Activated CD4-positive, alpha-beta T cell treated with anti-CD3 and anti-CD28 coated beads for 24 hours (primary cell): ENCODE measurements around the gene NFKBIE.

Experiments used
- DNase-seq, 2 donors: peaks; one replicate each; pipeline ENCODE4 v3.0.0-alpha.2; 2020; ENCODE audit warnings: low read depth in 2 of 2

Gene NFKBIE

DNA sequence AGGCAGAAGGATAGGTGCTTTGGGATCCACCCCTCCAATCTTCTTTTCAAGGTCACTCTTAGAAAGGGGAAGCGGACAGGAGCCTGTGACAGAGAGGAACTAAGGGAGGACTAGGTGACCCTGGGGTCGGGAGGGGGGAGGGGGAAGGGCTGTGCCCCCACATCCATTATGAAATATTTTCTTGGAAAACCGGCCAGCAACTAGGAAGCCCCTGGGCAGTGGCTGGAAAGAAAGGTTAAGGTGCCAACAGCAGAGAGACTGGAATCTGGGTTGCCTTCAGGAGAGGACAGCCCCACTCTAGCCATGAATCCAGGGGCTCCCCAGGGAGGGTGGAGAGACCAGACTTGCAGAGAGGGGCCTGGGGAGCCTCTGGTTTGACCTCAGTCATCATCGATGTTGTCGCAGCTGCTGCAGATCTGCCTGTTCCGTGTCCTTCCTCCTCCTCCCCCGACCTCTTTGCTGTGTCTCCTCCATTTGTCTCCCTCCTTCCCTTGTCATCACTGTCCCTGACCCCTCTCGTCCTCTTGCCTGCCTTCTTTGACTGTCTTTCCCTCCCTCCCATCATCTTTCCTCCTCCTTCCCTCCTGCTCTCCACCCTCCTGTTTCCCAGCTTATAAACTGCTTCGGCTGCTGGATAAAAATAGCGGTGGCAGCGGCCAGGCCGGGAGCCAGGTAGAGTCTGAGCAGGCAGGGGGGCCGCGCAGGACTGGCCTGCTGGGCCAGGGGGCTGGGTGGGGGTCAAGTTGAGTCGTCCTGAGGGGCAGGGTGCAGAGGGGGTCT, 38.8 kb downstream of the NFKBIE start:
- no peak for DNase-seq

- DNase-seq: no peak
Measured at GRCh38 chr6:44225579-44226325, 39.6 kb downstream of the NFKBIE start.

GRCh38 chr6:44224965-44225305, 40.4 kb downstream of the NFKBIE start:
- no peak for DNase-seq

DNA sequence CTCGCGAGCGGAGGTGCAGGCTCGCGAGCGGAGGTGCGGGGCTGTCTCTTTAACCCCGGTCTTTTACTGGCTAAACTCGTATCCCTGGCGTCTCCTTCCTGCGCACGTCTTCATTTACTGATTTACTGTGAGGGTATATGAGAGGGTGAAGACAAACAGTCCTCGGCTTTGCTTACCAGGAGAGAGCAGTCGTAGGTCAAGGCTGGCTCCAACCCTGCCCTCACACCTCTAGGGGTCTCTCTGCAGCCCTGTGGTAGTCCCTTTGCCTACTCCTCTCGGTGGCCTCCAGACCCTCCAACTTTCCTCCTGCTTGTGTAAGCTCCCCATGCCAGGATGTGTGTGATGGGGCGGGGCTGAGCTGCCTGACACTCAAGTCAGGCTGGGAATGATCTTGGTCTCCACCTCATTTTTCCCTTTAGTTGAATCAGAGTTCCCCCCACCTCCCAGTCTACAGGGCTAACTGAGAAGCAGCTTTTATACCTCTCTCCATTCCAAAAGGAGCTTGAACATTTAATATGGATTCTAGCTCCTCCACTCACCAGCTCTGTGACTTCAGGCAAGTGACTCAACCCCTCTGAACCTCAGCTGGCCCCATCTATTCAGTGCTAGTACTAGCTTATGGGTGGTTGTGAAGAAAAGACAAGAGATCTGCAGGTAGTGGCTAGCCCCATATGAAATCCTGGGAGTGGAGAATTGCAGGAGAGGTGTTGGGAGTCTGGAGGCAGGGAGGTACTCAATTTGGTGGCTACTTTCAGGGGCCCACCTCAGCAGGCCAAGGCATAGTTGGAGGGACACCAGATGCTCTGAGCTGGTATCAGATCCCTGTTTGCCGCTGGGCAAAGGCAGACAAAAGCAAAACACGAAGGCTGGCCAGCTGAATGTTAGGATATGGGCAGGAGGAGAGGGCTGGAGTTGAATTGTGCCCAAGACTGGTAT, 41.1 kb downstream of the NFKBIE start:
- no peak for DNase-seq

GRCh38 chr6:44223319-44224028, 41.9 kb downstream of the NFKBIE start, which contains the start of gene SLC29A1:
SLC29A1 (plus strand) TSS chr6:44223595; CDS start chr6:44227314, 3,719 bp downstream.
- DNase-seq: peak; percentile 77

GRCh38 chr6:44222486-44223318, 42.6 kb downstream of the NFKBIE start:
- DNase-seq: no peak

GRCh38 chr6:44221961-44222335, 43.4 kb downstream of the NFKBIE start:
- no peak for DNase-seq

DNA sequence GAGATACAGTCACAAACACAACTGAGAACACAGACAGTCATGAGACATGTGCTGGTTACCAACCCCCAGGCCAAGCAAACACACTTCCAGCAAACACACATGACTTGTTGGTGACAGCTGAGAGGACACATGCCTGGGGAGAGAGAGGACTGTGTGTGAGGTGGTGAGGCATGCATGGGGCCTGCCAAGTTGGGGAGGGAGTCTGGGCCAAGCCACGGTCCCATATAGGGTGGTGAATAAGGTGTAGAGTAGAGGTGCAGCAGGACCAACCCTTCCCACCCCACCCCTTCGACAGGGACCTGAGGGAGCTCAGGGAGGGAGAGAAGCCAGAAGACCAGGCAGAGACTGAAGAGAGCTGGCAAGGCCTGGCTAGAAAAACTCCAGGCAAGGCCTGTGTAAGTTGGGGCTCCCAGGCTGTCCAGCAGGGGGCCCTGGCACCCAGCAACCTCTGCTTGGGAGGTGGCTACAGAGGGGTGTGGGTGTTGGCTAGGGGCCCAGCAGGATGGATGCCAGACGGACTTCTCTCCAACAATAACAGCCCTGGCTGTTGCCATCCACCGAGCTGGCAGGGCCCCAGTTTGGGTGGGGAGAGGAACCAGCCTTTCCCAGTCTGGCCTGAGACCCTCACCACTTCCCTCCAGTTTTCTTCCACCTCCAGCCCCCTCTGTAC, 43.9 kb downstream of the NFKBIE start:
- DNase-seq: peak; percentile 52 to 68

GRCh38 chr6:44220913-44221290, 44.4 kb downstream of the NFKBIE start:
- DNase-seq: no peak

DNA sequence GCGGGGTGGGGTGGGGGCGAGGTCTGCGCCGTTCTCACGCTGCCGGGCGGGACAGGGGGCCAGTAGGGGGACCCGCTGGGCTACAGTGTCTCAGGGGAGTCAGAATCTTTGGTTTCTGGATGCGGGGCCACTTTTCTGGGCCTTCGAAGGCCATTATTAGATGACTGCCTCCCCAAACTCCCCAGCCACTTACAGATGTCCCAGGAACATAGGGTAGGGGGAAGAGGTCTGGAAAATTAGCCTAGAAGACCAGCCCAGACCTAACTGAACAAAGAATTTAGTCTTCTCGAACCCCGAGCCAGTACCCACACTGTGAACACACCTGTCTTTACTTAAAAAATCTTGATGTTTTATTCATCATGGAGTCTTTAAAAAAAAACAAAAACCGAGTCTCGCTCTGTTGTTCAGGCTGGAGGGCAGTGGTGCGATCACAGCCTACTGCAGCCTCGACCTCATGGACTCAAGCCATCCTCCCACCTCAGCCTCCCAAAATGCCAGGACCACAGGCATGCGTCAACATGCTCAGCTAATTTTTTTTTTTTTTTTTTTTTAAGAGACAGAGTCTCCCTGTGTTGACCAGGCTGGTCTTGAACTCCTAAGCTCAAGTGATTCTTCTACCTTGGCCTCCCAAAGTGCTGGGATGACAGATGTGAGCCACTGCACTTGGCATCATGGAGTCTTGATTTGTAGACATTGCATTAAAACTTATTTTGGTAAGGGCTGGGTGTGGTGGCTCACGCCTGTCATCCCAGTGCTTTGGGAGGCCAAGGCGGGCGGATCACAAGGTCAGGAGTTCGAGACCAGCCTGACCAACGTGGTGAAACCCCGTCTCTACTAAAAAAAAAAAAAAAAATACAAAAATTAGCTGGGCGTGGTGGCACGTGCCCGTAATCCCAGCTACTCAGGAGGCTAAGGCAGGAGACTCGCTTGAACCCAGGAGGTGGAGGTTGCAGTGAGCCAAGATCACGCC, 45.3 kb downstream of the NFKBIE start:
- no peak for DNase-seq

- no peak for DNase-seq
Measured at GRCh38 chr6:44219053-44219814, 46.1 kb downstream of the NFKBIE start.

DNA sequence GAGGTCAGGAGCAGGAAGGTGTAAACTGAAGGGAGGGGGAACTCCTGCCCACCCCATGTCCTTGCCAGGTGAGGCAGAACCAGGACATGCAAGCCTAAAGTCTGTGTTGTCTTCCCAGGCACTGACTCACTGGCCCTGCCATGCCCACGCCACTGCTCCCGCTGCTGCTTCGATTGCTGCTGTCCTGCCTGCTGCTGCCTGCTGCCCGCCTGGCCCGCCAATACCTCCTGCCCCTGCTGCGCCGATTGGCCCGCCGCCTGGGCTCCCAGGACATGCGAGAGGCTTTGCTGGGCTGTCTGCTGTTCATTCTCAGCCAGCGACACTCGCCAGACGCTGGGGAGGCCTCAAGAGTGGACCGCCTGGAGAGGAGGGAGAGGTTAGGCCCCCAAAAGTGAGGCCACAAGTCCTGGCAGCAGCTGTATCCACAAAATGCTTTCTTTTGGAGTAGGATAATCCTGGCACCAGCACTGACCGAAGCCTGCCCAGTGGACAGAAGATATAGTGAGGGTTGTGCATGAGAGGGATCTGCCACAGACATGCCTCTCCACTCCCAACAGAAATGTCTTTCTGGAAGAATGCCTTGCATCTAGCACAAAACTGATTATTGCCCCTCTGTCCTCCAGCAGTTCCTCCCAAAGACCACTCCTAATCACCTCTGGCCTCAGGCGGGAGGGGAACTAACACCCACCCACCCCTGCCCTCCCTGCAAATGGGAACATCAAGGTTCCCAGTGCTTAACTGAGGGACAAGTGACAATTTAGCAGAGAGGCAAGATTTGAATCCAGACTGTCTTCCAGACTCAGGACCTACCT, 47.8 kb downstream of the NFKBIE start:
- no peak for DNase-seq

DNA sequence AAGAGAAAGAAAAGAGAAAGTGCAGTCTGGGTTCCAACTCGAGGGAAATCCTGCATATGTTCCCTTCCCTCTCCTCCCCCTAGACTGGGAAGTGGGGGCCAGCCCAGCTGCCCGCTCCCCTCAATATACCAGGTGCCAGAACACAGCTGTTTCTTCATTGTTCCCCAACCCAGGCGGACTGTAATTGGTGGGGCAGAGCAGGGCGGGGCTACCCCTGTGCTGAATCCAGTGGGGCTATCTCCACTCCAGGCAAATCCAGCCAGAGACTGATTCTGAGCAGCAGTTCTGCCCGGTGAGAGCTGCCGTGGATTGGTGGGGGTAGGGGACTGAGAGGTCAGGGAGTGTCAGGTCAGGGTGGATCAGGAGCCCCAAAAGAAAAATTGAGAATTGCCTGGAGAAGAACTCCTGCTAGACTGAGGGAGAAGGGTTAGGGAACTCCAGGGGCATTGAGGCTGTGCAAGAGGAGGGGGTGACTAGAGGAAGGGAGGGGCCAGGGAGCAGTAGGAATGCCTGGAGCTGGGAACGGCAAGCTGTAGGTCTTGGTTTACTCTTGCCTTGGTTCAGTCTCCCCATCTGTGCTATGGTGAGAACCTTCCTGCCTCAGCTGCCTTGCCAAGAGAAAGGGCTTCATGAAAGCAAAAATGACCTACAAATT, 48.5 kb downstream of the NFKBIE start, which contains the start of gene MYMX:
Gene MYMX (plus strand): TSS at position 250 of the 655 bp plus-strand sequence. CDS start 546 bp downstream, outside the sequence.
- DNase-seq: no peak

GRCh38 chr6:44214307-44214706, 51.0 kb downstream of the NFKBIE start:
- no peak for DNase-seq

- no peak for DNase-seq
Measured at GRCh38 chr6:44211284-44211683, 54.1 kb downstream of the NFKBIE start.
